BJ (cell line): ENCODE data around the gene CHST9. TPM values are rescaled to one million over a fixed set of nuclear protein-coding genes. Genes with fewer than 3 reads are reported as not detected.
"Not testable (repeated sequence)": the region's sequence is repeated elsewhere in the genome, so short reads cannot be mapped to it uniquely, and the experiment has no call there.

Experiments used
- CTCF ChIA-PET: fragments of 350-600 bp; formaldehyde crosslinking; extraction: SDS; loops from one replicate; lab custom pipeline; 2021; ENCODE audit warnings: antibody characterized with exemption, inconsistent platforms; lab: Yijun Ruan, JAX
- POLR2A ChIA-PET: fragments of 300-600 bp; sonication (Branson Sonifier 250); formaldehyde crosslinking; extraction: SDS; loops from one replicate; lab custom pipeline; 2021; ENCODE audit warnings: antibody characterized with exemption; lab: Charles Lee
- DNase-seq: peaks from one replicate; pipeline ENCODE4 v3.0.0-alpha.2; 2011; ENCODE audit warnings: low read depth
- H3K27me3 ChIP-seq: 2 replicates; pipeline ENCODE4 v1.6.0; 2011; ENCODE audit warnings: low read length; ENCODE audit not compliant: control insufficient read depth, insufficient read depth
- H3K36me3 ChIP-seq: 2 replicates; pipeline ENCODE4 v1.5.1; 2011; ENCODE audit warnings: low read length; ENCODE audit not compliant: control insufficient read depth, insufficient read depth
- H3K4me3 ChIP-seq: 2 replicates; pipeline ENCODE4 v1.5.1; 2011; ENCODE audit warnings: low read depth, mild to moderate bottlenecking, control low read depth, low read length
- CTCF ChIP-seq: IDR thresholded peaks from 2 replicates; pipeline ENCODE4 v1.5.1; 2011; ENCODE audit warnings: low read depth, mild to moderate bottlenecking, control low read depth, inconsistent platforms, low read length, moderate library complexity; ENCODE audit not compliant: insufficient read depth
- polyA minus RNA-seq: library from RNA; depleted of rRNA, polyadenylated mRNA; stranded (reverse); fragments of >200 nt; gene quantifications from 2 replicates; pipeline ENCODE4 v1.2.3, GENCODE V29; 2011; rRNA and poly(A)+ RNA removed
- polyA plus RNA-seq: library from polyadenylated mRNA; depleted of rRNA; stranded (reverse); fragments of >200 nt; gene quantifications from 2 replicates; pipeline ENCODE4 v1.2.3, GENCODE V29; 2011; rRNA removed

Gene CHST9
- polyA plus RNA-seq, result not detected in 2 replicates
- polyA minus RNA-seq, result not detected in 2 replicates

- no peaks in the 10 kb centered on the region for H3K27me3 ChIP-seq
- TF ChIP-seq CTCF, result no peak
- DNase-seq, result no peak
- ChIA-PET CTCF (no interaction called here), POLR2A (no interaction called here)
- no peak within 1 kb of the TSS for H3K4me3 ChIP-seq
- no peaks in the 10 kb centered on the region for H3K36me3 ChIP-seq
Observed at GRCh38 chr18:27185025-27185763, at the start of gene CHST9. TSS of gene CHST9 (minus strand) at chr18:27185308. CDS start at chr18:27142809, 42,499 bp downstream.

- DNase-seq, H3K36me3 ChIP-seq, CTCF ChIA-PET, POLR2A ChIA-PET, H3K4me3 ChIP-seq, H3K27me3 ChIP-seq: not testable (repeated sequence)
Observed at GRCh38 chr18:27232355-27232754, 47.2 kb upstream of the CHST9 start.

- H3K36me3 ChIP-seq, POLR2A ChIA-PET, DNase-seq, CTCF ChIA-PET, H3K27me3 ChIP-seq, H3K4me3 ChIP-seq: not testable (repeated sequence)
Observed at GRCh38 chr18:27231671-27232070, 46.6 kb upstream of the CHST9 start.

GRCh38 chr18:27231221-27231620 is 46.1 kb upstream of the CHST9 start:
- CTCF ChIA-PET, POLR2A ChIA-PET, H3K4me3 ChIP-seq, DNase-seq, H3K27me3 ChIP-seq, H3K36me3 ChIP-seq: not testable (repeated sequence)

GRCh38 chr18:27227721-27228120 is 42.6 kb upstream of the CHST9 start:
- POLR2A ChIA-PET, result no interaction called here

GRCh38 chr18:27226556-27227075 is 41.5 kb upstream of the CHST9 start:
- CTCF ChIA-PET, result no interaction called here
- Histone ChIP-seq H3K4me3 (no peak overlapping the region), H3K36me3 (no peaks in the 10 kb centered on the region), H3K27me3 (no peaks in the 10 kb centered on the region)
- TF ChIP-seq CTCF, result no peak
- POLR2A ChIA-PET, result no interaction called here
- no peak for DNase-seq

More at GRCh38 chr18:27227721-27228120, 42.6 kb upstream of the CHST9 start:
- no peaks in the 10 kb centered on the region for H3K36me3 ChIP-seq
- DNase-seq, result no peak
- CTCF ChIA-PET, result no interaction called here
- H3K27me3 ChIP-seq, result no peaks in the 10 kb centered on the region
- no peak overlapping the region for H3K4me3 ChIP-seq
- TF ChIP-seq CTCF, result no peak
